Germinal center (tissue), 1 donor: ENCODE data around the gene GPATCH4.
"Not testable (repeated sequence)": the region's sequence is repeated elsewhere in the genome, so short reads cannot be mapped to it uniquely, and the experiment has no call there.

Experiments used
- DNase-seq: peaks from one replicate; pipeline ENCODE4 v3.0.0; 2012; ENCODE audit warnings: mixed read lengths, low spot score

Gene GPATCH4

DNA sequence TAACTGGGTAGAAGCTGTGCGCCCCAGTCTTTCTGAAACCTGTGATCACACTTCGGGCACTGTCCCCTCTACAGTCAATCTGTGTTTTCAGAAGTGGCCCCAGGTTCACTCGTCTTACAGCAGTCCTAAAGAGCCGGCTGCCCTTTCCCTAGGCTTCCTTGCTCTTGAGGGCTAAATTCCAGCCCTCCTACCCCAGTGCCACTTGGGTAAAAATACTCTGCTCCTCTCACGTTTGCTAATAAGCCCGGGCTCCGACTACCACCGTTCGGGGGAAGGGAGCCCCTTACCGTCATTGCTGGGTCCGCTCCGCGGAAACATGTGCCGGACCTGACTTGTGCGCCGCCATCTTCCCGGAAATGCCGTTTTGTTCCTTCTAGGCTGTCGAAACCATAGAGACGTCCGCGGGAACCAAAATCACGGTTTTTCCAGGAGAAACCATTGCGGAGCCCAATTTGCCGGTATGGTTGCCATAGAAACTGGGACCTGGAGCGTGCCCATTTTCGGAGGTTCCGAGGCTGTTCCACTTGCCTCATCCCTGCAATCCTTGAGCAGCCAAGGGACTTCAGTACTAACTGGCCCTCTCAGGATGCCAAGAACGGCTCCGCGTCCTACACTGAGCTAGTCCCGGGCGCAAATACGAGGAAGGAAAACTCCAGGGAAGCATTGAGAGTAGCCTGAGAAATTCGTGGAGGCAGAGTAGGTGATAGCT lies at the start of gene GPATCH4:
Gene GPATCH4, minus strand, starts transcription at position 358 of the 709 bp plus-strand sequence.
- peak; percentile 69 for DNase-seq

DNA sequence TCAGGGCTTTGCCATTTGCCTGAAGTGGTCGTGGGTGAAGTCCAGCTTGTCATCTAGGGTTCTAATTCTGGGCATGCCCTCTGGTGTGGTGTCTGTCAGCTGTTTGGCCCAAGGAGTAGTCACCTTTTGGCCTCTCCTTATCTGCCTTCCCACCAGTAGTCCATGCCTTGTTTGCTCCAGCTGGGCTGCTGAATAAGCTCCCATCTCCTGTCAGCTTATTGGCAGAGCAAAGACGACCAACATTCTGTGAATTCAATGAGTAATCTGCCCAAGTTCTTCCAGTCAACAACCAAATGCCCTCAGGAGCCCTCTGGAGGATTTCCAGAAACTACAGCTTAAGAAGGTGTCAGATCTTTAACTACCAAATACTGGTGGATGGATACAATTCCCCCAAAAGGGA lies 47.7 kb upstream of the GPATCH4 start:
- no peak for DNase-seq

DNA sequence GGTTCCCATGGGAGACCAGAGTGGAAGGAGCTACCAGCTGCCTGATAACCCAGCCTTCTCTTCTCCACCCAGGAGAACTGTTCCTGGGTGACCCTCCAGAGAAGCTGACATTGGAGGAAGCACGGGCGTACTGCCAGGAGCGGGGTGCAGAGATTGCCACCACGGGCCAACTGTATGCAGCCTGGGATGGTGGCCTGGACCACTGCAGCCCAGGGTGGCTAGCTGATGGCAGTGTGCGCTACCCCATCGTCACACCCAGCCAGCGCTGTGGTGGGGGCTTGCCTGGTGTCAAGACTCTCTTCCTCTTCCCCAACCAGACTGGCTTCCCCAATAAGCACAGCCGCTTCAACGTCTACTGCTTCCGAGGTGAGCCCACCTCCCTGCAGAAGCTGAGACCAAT lies 47.2 kb upstream of the GPATCH4 start:
- no peak for DNase-seq

DNA sequence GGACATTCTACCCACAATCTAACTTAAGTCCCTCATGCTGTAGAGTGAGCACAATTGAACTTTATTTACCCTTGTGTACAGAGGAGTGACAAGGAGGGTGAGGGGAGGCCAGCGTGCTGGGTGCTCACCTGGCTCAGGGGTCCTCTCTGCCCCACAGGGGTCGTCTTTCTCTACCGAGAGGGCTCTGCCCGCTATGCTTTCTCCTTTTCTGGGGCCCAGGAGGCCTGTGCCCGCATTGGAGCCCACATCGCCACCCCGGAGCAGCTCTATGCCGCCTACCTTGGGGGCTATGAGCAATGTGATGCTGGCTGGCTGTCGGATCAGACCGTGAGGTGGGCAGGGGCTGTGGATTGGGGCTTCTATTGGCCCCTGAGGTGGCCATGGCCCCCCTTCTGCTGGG lies 46.1 kb upstream of the GPATCH4 start:
- DNase-seq, result no peak

DNA sequence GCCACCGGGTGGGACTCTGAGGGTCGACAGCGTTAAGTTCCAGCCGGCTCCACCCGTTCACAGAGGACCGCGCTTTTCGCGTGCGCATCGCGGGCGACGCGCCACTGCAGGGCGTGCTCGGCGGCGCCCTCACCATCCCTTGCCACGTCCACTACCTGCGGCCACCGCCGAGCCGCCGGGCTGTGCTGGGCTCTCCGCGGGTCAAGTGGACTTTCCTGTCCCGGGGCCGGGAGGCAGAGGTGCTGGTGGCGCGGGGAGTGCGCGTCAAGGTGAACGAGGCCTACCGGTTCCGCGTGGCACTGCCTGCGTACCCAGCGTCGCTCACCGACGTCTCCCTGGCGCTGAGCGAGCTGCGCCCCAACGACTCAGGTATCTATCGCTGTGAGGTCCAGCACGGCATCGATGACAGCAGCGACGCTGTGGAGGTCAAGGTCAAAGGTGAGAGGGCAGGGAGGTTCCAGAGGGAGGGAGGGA lies 45.5 kb upstream of the GPATCH4 start:
- no peak for DNase-seq

DNA sequence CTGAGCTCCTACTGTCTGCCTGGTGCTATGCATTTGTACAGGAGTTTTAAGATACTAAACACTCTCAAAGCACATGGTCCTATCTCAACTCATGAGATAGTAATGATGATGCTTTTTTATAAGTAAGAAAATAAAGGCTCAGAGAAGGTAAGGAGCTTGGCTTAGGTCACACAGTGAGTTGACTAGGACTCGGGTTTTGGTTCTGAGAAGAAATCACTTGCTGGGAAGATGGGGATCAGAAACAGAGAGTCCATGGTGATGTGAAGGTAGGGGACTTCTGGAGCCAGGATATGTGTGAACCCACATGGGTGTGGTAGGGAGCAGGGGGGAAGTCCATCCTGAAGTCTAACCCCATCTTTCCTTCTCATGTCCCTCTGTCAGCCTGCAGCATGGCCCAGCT lies 44.4 kb upstream of the GPATCH4 start:
- DNase-seq, result no peak

DNA sequence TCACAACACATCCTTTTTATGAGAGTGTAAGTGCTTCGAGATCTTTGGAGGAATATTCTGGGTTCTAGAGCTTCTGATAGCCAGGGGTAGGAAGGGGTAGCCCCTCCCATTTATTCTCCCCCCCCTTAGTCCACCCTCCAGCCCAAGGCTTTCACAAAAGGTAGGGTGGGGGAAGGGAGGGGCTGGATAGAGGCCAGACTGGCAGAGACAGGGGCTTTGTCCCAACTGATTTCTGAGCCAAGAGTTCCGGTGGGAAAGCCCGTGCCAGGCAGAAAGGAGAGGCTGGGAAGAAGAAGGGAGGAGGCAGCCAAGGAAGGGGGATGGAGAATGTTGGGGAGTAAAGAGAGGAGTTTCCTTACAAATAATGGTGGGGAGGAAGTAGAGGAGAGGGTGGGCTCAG lies 43.8 kb upstream of the GPATCH4 start:
- DNase-seq, result no peak

DNA sequence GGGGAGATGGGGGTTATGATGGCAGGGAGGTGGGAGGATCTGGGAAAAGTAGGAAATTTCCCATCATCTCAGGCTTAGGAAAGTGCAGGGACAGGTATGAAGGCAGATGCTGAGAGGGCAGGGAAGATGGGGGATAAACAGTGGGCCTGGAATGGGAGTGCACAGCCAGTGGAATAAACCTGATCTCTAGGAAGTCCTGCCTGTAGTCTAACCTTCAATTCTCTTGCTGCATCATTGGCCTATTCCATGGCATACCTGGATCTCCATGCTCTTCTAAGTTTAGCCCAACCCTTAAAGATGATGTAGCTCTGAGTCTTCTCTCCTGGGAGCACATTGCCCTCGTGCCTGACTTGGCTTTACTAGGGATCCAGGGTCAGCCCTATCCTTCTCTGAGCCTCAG lies 43.4 kb upstream of the GPATCH4 start:
- no peak for DNase-seq

DNA sequence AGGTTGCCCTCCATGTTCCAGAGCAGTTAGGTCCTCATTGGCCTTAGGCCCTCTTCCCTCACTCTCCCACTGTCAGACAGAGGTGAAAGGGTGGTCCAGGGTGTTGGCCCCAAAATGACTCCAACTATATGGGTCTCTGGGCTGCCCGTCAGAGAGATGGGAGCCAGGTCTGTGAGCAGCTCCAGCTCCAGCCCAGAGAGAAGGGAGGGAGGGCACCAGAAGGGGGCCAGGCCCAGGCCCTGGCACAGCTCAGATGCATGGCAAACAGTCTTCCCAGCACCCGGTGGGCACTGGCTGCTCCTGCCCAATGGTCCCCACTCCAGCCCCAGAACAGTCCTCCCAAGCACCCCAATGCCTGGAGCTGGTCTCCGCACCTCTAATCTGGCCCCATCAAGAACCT lies 42.9 kb upstream of the GPATCH4 start:
- no peak for DNase-seq

DNA sequence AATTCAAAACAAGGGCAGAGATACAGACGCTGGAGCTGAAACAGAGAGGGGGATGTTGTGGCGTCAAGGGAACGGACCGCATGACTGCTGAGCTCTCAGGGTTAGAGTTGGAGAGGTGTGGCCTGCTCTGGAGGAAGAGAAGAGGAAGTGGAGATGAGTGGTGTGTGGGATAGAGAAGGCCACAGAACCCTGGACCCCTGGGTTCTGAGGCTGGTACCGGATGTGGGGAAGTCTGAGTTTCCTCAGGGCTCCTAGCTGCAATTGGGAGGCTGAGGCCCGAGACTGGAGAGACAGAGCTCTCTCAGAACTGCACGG lies 42.5 kb upstream of the GPATCH4 start:
- DNase-seq, result no peak

DNA sequence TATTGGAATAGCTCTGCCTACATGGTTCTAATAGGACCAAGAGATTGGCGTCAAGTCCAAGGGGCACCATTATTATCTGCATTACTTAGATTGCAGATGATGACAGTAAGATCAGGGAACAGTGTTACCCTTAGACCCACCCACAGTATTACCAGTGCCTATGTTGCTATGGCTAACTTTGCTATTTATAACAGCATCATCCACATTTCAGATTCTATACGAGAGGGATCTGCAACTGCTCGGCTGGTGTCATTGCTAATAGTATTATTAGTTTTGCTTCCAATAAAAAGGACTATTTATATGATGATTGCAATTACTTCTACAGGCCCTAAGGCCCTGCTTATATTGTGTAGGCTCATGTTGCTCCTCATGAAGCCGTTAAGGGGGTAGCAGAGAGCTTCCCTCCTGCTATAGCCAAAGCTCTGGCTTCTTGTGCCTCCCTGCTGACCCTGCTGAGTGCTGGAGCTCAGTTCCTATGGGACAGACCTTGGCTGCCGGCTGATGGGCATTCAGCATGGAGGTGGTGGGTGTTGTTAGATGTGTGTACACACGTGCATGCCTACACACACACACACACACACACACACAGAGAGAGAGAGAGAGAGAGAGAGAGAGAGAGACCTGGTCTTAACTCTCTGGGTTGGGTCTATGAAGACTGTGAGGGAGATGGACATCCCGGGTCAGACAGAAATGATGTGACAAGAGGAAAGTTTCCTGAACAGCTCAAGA lies 41.9 kb upstream of the GPATCH4 start:
- DNase-seq, result no peak

DNA sequence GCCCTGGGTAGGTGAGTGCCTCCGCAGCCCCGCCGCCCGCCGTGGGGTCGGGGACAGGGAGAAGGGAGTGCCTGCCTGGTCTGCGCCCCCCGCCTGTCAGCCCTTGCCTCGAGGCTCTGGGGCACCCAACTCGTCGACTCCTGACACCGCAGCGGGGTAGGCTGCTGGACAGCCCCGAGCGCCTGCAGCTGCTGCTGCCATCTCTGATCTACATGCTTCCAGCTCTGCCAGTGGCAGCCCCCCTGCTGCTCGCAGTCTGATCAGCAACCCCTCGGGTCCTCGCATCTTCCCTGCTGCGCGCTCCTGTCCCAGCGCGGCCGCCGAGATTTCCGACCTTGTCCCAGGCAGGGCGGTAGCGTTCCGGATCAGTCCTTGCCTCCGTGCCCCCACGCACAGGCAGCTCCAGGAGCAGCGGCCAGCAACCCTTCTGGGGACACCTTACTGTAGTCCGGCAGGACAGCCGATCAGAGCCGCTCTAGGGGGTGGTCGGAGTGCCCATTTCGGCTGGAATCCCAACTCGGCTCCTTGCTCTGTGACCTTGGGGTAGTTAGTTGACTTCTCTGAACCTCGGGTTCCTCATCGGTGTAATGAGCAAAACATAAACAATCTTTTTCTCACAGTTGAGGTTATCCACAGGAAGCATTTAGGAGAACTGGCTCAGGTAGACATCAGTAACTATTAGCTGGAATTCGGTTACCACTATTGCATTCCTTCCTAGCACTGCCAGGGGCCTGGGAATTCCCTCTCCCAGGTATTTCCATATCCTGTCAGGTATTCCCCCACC lies 41.2 kb upstream of the GPATCH4 start:
- DNase-seq, result no peak

DNA sequence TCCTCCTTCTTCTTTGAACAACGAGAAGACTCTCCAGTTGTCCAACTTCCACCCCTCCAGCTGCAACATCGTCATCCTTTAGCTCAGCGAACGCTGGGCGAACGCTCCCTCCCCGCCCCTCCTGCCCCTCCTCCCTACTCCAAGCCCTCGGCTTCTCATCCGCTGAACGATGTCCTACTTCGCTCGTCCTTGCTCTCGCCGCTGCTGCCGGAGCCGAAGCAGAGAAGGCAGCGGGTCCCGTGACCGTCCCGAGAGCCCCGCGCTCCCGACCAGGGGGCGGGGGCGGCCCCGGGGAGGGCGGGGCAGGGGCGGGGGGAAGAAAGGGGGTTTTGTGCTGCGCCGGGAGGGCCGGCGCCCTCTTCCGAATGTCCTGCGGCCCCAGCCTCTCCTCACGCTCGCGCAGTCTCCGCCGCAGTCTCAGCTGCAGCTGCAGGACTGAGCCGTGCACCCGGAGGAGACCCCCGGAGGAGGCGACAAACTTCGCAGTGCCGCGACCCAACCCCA lies 40.5 kb upstream of the GPATCH4 start, which contains the start of gene BCAN:
Gene BCAN, plus strand, starts transcription at position 357 of the 504 bp plus-strand sequence. CDS start 3,938 bp downstream, outside the sequence.
- no peak for DNase-seq

DNA sequence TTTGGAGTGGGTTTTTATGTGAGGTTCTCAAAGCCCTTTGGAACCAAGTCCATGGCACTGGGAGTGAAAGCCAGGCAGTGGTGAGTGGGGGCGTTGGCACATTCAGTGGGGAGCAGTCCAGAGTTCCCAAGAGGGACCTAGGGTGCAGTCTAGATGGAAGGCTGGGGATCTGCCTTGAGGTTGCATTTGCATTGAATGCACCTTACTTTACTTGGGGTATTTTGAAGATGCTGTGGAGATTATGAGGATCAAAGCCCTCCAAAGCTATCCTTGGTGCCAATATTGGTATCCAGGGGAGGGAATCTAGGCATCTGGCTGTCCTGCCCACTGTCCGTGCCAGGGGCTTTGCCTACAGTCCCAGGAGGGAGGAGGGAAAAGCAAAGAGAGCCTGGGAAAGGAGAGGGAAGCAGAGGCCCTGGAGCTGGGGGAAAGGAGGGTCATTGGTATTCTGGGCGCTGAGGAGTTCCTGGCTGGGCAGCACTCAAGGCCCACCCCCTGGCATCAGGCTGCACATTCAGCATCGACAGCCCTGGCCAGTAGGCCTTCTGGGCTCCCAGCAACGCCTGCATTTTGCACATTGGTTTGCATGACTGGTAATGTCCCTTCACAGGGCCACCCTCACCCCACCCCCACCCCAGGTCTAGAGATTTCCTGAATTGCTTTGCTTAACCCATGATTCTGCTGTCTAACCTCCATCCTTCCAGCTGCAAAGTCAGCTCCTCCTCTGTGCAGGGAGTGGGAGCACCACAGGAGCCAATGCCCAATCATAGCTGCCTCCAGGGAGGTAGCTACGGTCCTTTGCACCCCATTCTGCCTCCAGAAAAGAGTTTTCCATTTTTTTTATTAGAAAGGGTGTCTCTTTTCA lies 39.8 kb upstream of the GPATCH4 start:
- no peak for DNase-seq

DNA sequence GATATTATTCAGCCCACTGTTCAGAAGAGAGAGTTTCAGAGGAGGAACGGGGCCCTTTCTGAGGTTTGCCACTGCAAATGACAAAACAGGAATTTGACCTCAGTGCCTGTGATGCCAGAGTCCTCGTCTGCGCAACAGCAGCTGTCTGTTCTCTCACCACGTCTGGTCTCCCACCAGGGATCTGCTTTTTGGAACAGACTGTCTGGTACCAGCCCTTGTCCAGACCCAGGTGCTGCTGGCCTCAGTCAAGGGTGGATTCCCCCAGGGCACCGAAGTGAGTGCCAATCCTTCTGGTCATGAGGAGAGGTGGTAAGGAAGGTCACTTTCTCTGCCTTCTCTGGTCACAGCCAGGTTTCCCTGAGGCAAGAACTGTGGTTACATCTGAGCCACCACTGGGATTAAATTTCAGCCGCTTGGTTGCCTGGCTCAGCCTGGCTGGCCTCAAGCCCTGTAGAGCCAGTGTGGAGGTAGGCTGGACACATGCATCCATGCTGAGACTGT lies 38.4 kb upstream of the GPATCH4 start:
- no peak for DNase-seq

DNA sequence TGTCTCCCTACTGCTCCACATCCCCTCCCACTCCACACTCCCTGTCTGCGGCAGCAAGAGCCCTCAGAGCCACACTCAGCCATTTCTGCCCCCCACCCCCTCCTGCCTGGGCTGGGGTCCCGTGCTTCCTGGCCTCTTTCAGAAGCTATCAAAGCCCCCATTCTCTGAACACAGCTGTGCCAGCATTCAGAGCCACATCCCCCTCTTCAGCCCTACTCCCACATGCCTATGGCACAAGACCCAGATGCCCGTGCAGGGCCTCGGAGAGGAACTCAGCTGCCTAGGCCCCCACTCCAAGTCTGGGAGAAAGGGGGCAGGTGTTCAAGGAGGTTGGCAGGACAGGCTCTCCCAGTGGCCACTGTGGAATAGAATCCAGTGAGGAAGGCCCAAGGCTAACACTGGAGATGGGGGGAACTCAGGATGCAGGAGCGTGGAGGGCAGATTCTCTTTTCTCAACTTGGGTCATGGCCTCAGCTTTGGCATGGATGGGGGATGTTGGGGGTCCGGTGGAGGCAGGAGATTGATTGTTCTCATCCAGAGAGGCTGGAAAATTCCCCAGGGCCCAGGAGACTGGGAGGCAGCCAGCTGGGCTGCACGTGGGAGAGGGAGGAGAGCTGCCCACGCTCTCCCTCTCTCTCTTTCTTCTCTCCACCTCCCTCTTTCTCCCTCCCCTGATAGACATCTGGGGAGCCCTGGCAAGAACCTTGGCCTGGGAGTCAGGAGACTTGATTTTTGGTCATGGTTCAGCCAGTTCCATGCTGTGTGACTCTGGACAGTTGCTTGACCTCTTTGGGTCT lies 37.1 kb upstream of the GPATCH4 start:
- no peak for DNase-seq

DNA sequence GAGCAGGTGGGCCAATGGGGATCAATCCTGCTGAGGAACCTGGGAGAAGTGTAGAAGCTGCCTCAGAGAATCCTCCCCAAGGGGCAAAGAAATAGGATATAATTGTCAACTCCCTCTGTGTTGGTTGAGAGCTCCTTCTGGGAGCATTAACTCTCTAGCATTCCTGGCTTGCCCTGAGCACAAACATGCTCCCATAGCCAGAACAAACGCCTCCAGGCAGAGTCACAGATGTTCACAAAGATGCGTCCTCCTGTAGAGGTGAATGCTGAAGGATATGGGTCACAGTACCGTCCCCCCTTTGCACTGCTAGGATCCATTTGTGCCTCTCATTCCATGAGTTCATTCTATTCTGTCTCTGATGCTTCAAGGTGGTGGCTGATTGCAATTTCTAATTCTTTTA lies 31.1 kb upstream of the GPATCH4 start:
- no peak for DNase-seq

DNA sequence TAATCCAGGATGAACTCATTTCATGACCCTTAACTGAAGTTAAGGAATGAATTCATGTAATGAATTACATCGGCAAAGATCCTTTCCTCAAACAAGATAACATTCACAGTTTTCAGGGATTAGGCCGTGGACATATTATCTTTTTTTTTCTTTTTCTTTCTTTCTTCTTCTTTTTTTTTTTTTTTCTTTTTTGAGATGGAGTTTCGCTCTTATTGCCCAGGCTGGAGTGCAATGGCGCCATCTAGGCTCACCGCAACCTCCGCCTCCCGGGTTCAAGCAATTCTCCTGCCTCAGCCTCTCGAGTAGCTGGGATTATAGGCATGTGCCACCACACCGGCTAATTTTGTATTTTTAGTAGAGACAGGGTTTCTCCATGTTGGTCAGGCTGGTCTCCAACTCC lies 29.9 kb upstream of the GPATCH4 start:
- DNase-seq, result not testable (repeated sequence)

DNA sequence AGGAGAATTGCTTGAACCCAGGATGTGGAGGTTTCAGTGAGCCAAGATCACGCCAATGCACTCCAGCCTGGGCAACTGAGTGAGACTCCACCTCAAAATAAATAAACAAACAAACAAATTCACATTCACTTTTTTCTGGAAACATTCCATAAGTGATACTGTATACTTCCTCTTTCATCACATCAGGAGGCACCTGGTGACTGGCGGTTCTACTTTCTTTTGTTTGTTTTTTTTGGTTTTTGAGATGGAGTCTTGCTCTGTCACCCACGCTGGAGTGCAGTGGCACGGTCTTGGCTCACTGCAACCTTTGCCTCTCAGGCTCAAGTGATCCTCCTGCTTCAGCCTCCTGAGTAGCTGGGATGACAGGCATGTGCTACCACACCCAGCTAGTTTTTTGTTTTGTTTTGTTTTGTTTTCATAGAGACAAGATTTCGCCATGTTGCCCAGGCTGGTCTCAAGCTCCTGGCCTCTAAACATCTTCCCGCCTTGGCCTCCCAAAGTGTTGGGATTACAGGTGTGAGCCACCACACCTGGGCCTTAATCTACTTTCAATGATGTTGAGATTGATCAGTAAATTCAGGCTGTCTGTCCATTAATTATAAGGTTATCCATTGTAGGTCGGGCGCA lies 28.7 kb upstream of the GPATCH4 start:
- DNase-seq, result no peak

DNA sequence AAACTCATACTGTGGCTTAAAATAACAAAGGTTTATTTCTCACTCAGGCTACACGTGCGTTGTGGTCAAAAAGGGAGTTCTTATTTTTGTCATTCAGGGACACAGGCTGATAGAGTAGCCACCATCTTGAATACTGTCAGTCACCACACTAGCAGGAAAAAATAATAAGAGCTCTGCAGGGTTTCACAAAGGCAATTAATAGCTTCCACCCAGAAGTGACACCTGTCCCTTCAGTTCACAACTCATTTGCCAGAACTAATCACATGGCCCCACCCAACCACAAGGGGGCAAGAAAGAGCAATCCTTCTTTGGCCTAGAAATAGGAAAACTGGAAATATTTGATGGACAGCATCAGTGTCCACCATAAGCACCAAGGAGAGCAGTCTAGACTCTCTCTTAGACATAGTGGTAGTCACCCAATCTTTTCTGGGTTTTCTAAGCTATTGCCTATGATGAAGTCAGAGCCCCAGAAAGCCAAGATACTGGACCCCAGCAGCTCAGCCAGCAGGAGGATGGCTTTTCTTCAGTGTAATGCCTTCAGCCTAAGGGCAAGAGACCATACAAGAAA lies 26.1 kb upstream of the GPATCH4 start:
- DNase-seq, result peak; percentile 65
